K562 (cell line): Measurements from ENCODE around the gene ARL14. TPM values are rescaled to one million over a fixed set of nuclear protein-coding genes. Genes with fewer than 3 reads are reported as not detected.

Experiments used
- ATAC-seq: fragments of 200-7000 bp; cut with Tn5 transposase; 3 replicates; pipeline ENCODE4 v1.9.1; 2020; ENCODE audit warnings: moderate library complexity
- BruUV-seq: library from RNA; stranded (reverse); fragments of 400-500 nt; replicated peaks from 2 replicates; lab custom pipeline; 2021; lab: Mats Ljungman, UMichigan
- CTCF ChIA-PET: fragments of 300-600 bp; formaldehyde crosslinking; extraction: SDS; loops from one replicate; lab custom pipeline; 2021; ENCODE audit warnings: low intra/inter-chr PET ratio; lab: Yijun Ruan, JAX
- POLR2A ChIA-PET: fragments of 300-600, 350-650 bp; sonication (Branson Sonifier 250); formaldehyde crosslinking; extraction: SDS; loops from one replicate; lab custom pipeline; 2021; ENCODE audit warnings: antibody characterized with exemption, inconsistent platforms; lab: Yijun Ruan, JAX
- DNase-seq, 4 experiments: peaks; one replicate each; pipeline versions ENCODE4 v3.0.0 to v3.0.0-alpha.2; 2011 to 2018; ENCODE audit warnings: low spot score in 3 of 4, mixed read lengths in 3 of 4; ENCODE audit errors: extremely low read depth in 1 of 4
- FAIRE-seq: peaks from 2 replicates; lab custom pipeline; 2011; peaks lifted over from hg19 to GRCh38; lab: Jason Lieb, UNC
- H2AFZ ChIP-seq: 2 replicates; pipeline ENCODE4 v1.6.0; 2011; ENCODE audit warnings: low read depth, low read length, control low read depth, inconsistent platforms
- H3K27ac ChIP-seq: fragments of 200-600 bp; 3 replicates; pipeline ENCODE4 v1.8.0; 2011; ENCODE audit warnings: low read depth, mild to moderate bottlenecking, control low read depth, inconsistent platforms, low read length, moderate library complexity, mixed read lengths; ENCODE audit errors: extremely low read depth
- H3K27me3 ChIP-seq, 2 experiments: fragments of 300-600 bp in 1 of 2; 2 replicates in 1 of 2; 3 replicates in 1 of 2; pipeline versions ENCODE4 v1.6.0 to v1.8.0; 2011; ENCODE audit warnings: inconsistent platforms in 2 of 2, low read length in 2 of 2, mild to moderate bottlenecking in 1 of 2, mixed read lengths in 1 of 2, moderate library complexity in 1 of 2; ENCODE audit not compliant: control insufficient read depth in 2 of 2, insufficient read depth in 2 of 2
- H3K36me3 ChIP-seq: fragments of 300-600 bp; 3 replicates; pipeline ENCODE4 v1.8.0; 2011; ENCODE audit warnings: mild to moderate bottlenecking, low read length, inconsistent platforms; ENCODE audit not compliant: control insufficient read depth, insufficient read depth
- H3K4me1 ChIP-seq, 2 experiments: fragments of 200-600 bp in 1 of 2; replicated peaks in 1 of 2; 2 replicates in 1 of 2; 3 replicates in 1 of 2; pipeline versions ENCODE4 v1.5.1 to v1.8.0; 2011; ENCODE audit warnings: inconsistent platforms in 2 of 2, low read length in 2 of 2, mild to moderate bottlenecking in 1 of 2, mixed read lengths in 1 of 2, moderate library complexity in 1 of 2; ENCODE audit not compliant: control insufficient read depth in 2 of 2, insufficient read depth in 2 of 2
- H3K4me2 ChIP-seq: 2 replicates; pipeline ENCODE4 v1.6.1; 2011; ENCODE audit warnings: low read length, control low read depth, inconsistent platforms, mixed read lengths; ENCODE audit not compliant: insufficient read depth
- H3K4me3 ChIP-seq: fragments of 200-600 bp; sonication (generic), shearing (Covaris generic); 2 replicates; pipeline ENCODE4 v1.5.1; 2016; ENCODE audit warnings: control low read depth, inconsistent platforms
- H3K79me2 ChIP-seq: fragments of 200-600 bp; 3 replicates; pipeline ENCODE4 v1.8.0; 2011; ENCODE audit warnings: low read length, inconsistent platforms; ENCODE audit not compliant: control insufficient read depth, insufficient read depth
- H3K9ac ChIP-seq, 2 experiments: 2 replicates each; pipeline versions ENCODE4 v1.6.0 to v1.6.1; 2011; ENCODE audit warnings: low read depth in 2 of 2, low read length in 2 of 2, control low read depth in 1 of 2, inconsistent platforms in 1 of 2, mild to moderate bottlenecking in 1 of 2, mixed read lengths in 1 of 2; ENCODE audit not compliant: insufficient read depth in 1 of 2
- H3K9me1 ChIP-seq: one replicate; pipeline ENCODE4 v1.6.0; 2011; ENCODE audit warnings: inconsistent platforms, mild to moderate bottlenecking, low read length, moderate library complexity; ENCODE audit not compliant: control insufficient read depth, insufficient read depth
- H3K9me3 ChIP-seq: replicated peaks from 2 replicates; pipeline ENCODE4 v1.5.1; 2011; ENCODE audit warnings: low read depth, low read length, inconsistent platforms; ENCODE audit not compliant: control insufficient read depth, insufficient read depth
- H4K20me1 ChIP-seq: replicated peaks from 2 replicates; pipeline ENCODE4 v1.6.1; 2011; ENCODE audit warnings: low read length, inconsistent platforms, mixed read lengths; ENCODE audit not compliant: control insufficient read depth, insufficient read depth
- BHLHE40 ChIP-seq: IDR thresholded peaks from 2 replicates; pipeline ENCODE4 v1.6.1; 2011; ENCODE audit warnings: low read length, improper control_type of control experiment
- FOXK1 ChIP-seq: sonication (generic); formaldehyde crosslinking; IDR thresholded peaks from 2 replicates; pipeline ENCODE4 v1.8.0; 2022; ENCODE audit warnings: missing genetic modification reagents, mild to moderate bottlenecking, borderline replicate concordance
- JUN ChIP-seq, 2 experiments: sonication (generic) in 1 of 2; formaldehyde crosslinking in 1 of 2; IDR thresholded peaks; 2 replicates each; pipeline versions ENCODE4 v1.6.1 to v1.8.0; 2012 to 2022; ENCODE audit warnings: borderline replicate concordance in 2 of 2, mild to moderate bottlenecking in 2 of 2, improper control_type of control experiment in 1 of 2, low read depth in 1 of 2, low read length in 1 of 2, missing genetic modification reagents in 1 of 2
- KLF1 ChIP-seq: fragments of 450-650 bp; IDR thresholded peaks from 2 replicates; pipeline ENCODE4 v1.6.1; 2016; ENCODE audit warnings: missing genetic modification characterization, missing compliant biosample characterization
- TOE1 ChIP-seq, 2 experiments: fragments of 450-650 bp in 1 of 2; sonication (generic) in 1 of 2; formaldehyde crosslinking in 1 of 2; IDR thresholded peaks; 2 replicates each; pipeline versions ENCODE4 v1.7.1 to v1.8.0; 2016 to 2022; ENCODE audit warnings: borderline replicate concordance in 2 of 2, mild to moderate bottlenecking in 2 of 2, antibody characterized with exemption in 1 of 2, inconsistent platforms in 1 of 2, low read depth in 1 of 2, missing genetic modification reagents in 1 of 2, moderate library complexity in 1 of 2
- USF1 ChIP-seq: sonication (generic); formaldehyde crosslinking; IDR thresholded peaks from 2 replicates; pipeline ENCODE4 v1.9.0; 2022; ENCODE audit warnings: mild to moderate bottlenecking, missing genetic modification reagents
- ZBTB49 ChIP-seq: sonication (generic); formaldehyde crosslinking; IDR thresholded peaks from 2 replicates; pipeline ENCODE4 v1.8.0; 2022; ENCODE audit warnings: missing genetic modification reagents, mild to moderate bottlenecking, borderline replicate concordance
- ZNF232 ChIP-seq: sonication (generic); formaldehyde crosslinking; IDR thresholded peaks from 2 replicates; pipeline ENCODE4 v1.8.0; 2022; ENCODE audit warnings: mild to moderate bottlenecking, missing genetic modification reagents
- ZNF764 ChIP-seq: fragments of 250-450 bp; sonication (Bioruptor Pico); IDR thresholded peaks from 2 replicates; pipeline ENCODE4 v1.4.0; 2020; ENCODE audit warnings: low read depth, mild to moderate bottlenecking, moderate library complexity
- WGBS: fragments of 100-300 bp; shearing (Covaris generic); methylation state at CpG from one replicate; pipeline ENCODE4 v1.1.6; 2016; ENCODE audit warnings: low coverage, mixed read lengths; ENCODE audit not compliant: insufficient coverage; ENCODE audit errors: missing lambda C conversion rate; 5-methylcytosine and 5-hydroxymethylcytosine counted together
- in situ Hi-C: fragments of 300-500 bp; cut with MboI; formaldehyde crosslinking; loops from 4 replicates; pipeline ENCODE4 v1.15.0; 2018; ENCODE audit warnings: inconsistent platforms, mixed read lengths
- intact Hi-C: fragments of 100-400 bp; cut with micrococcal nuclease; formaldehyde crosslinking; loops from 2 replicates; pipeline ENCODE4 v1.14.2; 2022
- polyA plus RNA-seq, 8 experiments: library from polyadenylated mRNA; depleted of rRNA in 4 of 8; stranded (reverse) in 5 of 8; unstranded in 3 of 8; fragments of >200 nt; fragmentation: Nextera tagmentation in 2 of 8; fragmentation: Illumina TruSeq in 1 of 8; extraction: Ambion mirVana in 2 of 8; extraction: Trizol in 1 of 8; gene quantifications; 2 replicates each; pipeline versions ENCODE4 v1.2.1 to v1.2.3, GENCODE V29; 2011 to 2014; ENCODE audit warnings: inconsistent platforms in 1 of 8, missing spikeins in 1 of 8
- total RNA-seq, 7 experiments: library from RNA; depleted of rRNA in 6 of 7; stranded (reverse); fragments of >200 nt in 6 of 7; fragmentation: Illumina TruSeq in 2 of 7; extraction: Trizol in 2 of 7; gene quantifications; 2 replicates each; pipeline versions ENCODE4 v1.2.1 to v1.2.3, GENCODE V29; 2011 to 2021; ENCODE audit warnings: low replicate concordance in 1 of 7

ARL14 gene
- total and polyA plus RNA-seq, 9 of the 15 experiments (the other 6 are each of a cell fraction or from before 2014, with no cell fraction given), result not detected

GRCh38 chr3:160649596-160649995 is 27.4 kb upstream of the ARL14 start:
- no peak for DNase-seq
- Histone ChIP-seq H3K9me3 (no peaks in the 10 kb centered on the region), H3K4me1 (no peaks in the 10 kb centered on the region), H3K36me3 (no peaks in the 10 kb centered on the region), H3K27me3 (no peaks in the 10 kb centered on the region), H4K20me1 (no peaks in the 10 kb centered on the region), H2AFZ (no peak overlapping the region), H3K4me2 (no peak overlapping the region), H3K4me3 (no peak overlapping the region), H3K9me1 (no peaks in the 10 kb centered on the region), H3K79me2 (no peaks in the 10 kb centered on the region), H3K9ac (no peak overlapping the region), H3K27ac (no peak overlapping the region)
- CTCF ChIA-PET, result no interaction called here
- in situ Hi-C loops, result no loop called here
- no peak for FAIRE-seq
- WGBS, result 0% methylated on average over 3 of the region's 3 CpGs
- TF ChIP-seq TOE1 (IDR thresholded peaks at IDR 0.05; ENCODE audit: borderline replicate concordance) (no peak), TOE1 (CRISPR knock-in tag; IDR thresholded peaks at IDR 0.05; ENCODE audit: borderline replicate concordance, low read depth) (no peak), KLF1 (no peak), JUN (IDR thresholded peaks at IDR 0.05; ENCODE audit: borderline replicate concordance, low read depth, low read length) (no peak), JUN (CRISPR knock-in tag; IDR thresholded peaks at IDR 0.05; ENCODE audit: borderline replicate concordance) (no peak), USF1 (CRISPR knock-in tag) (no peak), ZNF232 (CRISPR knock-in tag) (no peak), BHLHE40 (no peak), ZBTB49 (CRISPR knock-in tag) (no peak), ZNF764 (CRISPR knock-in tag) (no peak), FOXK1 (CRISPR knock-in tag) (no peak)
- intact Hi-C loops, result no loop called here
- no TSS peak for BruUV-seq
- ATAC-seq, result no peak
- POLR2A ChIA-PET, result interaction anchor here (0.9 kb wide), 1 partner anchor 12 kb away, joined by 3 read pairs; no protein-coding TSS in a partner anchor
